K562 (cell line): ENCODE data around the gene ATXN10. TPM values are rescaled to one million over a fixed set of nuclear protein-coding genes. Genes with fewer than 3 reads are reported as not detected.
A peak's percentile ranks its signal among the peaks of the same experiment; 100 is the strongest.

ENCODE experiments used
- ATAC-seq: fragments of 200-7000 bp; cut with Tn5 transposase; 3 replicates; pipeline ENCODE4 v1.9.1; 2020; ENCODE audit warnings: moderate library complexity
- BruUV-seq: library from RNA; stranded (reverse); fragments of 400-500 nt; replicated peaks from 2 replicates; lab custom pipeline; 2021; lab: Mats Ljungman, UMichigan
- CTCF ChIA-PET: fragments of 300-600 bp; formaldehyde crosslinking; extraction: SDS; loops from one replicate; lab custom pipeline; 2021; ENCODE audit warnings: low intra/inter-chr PET ratio; lab: Yijun Ruan, JAX
- POLR2A ChIA-PET: fragments of 300-600, 350-650 bp; sonication (Branson Sonifier 250); formaldehyde crosslinking; extraction: SDS; loops from one replicate; lab custom pipeline; 2021; ENCODE audit warnings: antibody characterized with exemption, inconsistent platforms; lab: Yijun Ruan, JAX
- DNase-seq, 4 experiments: peaks; one replicate each; pipeline versions ENCODE4 v3.0.0 to v3.0.0-alpha.2; 2011 to 2018; ENCODE audit warnings: low spot score in 3 of 4, mixed read lengths in 3 of 4; ENCODE audit errors: extremely low read depth in 1 of 4
- FAIRE-seq: peaks from 2 replicates; lab custom pipeline; 2011; peaks lifted over from hg19 to GRCh38; lab: Jason Lieb, UNC
- H2AFZ ChIP-seq: 2 replicates; pipeline ENCODE4 v1.6.0; 2011; ENCODE audit warnings: low read depth, low read length, control low read depth, inconsistent platforms
- H3K27ac ChIP-seq: fragments of 200-600 bp; 3 replicates; pipeline ENCODE4 v1.8.0; 2011; ENCODE audit warnings: low read depth, mild to moderate bottlenecking, control low read depth, inconsistent platforms, low read length, moderate library complexity, mixed read lengths; ENCODE audit errors: extremely low read depth
- H3K27me3 ChIP-seq, 2 experiments: fragments of 300-600 bp in 1 of 2; 2 replicates in 1 of 2; 3 replicates in 1 of 2; pipeline versions ENCODE4 v1.6.0 to v1.8.0; 2011; ENCODE audit warnings: inconsistent platforms in 2 of 2, low read length in 2 of 2, mild to moderate bottlenecking in 1 of 2, mixed read lengths in 1 of 2, moderate library complexity in 1 of 2; ENCODE audit not compliant: control insufficient read depth in 2 of 2, insufficient read depth in 2 of 2
- H3K36me3 ChIP-seq: fragments of 300-600 bp; 3 replicates; pipeline ENCODE4 v1.8.0; 2011; ENCODE audit warnings: mild to moderate bottlenecking, low read length, inconsistent platforms; ENCODE audit not compliant: control insufficient read depth, insufficient read depth
- H3K4me1 ChIP-seq, 2 experiments: fragments of 200-600 bp in 1 of 2; replicated peaks in 1 of 2; 2 replicates in 1 of 2; 3 replicates in 1 of 2; pipeline versions ENCODE4 v1.5.1 to v1.8.0; 2011; ENCODE audit warnings: inconsistent platforms in 2 of 2, low read length in 2 of 2, mild to moderate bottlenecking in 1 of 2, mixed read lengths in 1 of 2, moderate library complexity in 1 of 2; ENCODE audit not compliant: control insufficient read depth in 2 of 2, insufficient read depth in 2 of 2
- H3K4me2 ChIP-seq: 2 replicates; pipeline ENCODE4 v1.6.1; 2011; ENCODE audit warnings: low read length, control low read depth, inconsistent platforms, mixed read lengths; ENCODE audit not compliant: insufficient read depth
- H3K4me3 ChIP-seq: fragments of 200-600 bp; sonication (generic), shearing (Covaris generic); 2 replicates; pipeline ENCODE4 v1.5.1; 2016; ENCODE audit warnings: control low read depth, inconsistent platforms
- H3K79me2 ChIP-seq: fragments of 200-600 bp; 3 replicates; pipeline ENCODE4 v1.8.0; 2011; ENCODE audit warnings: low read length, inconsistent platforms; ENCODE audit not compliant: control insufficient read depth, insufficient read depth
- H3K9ac ChIP-seq, 2 experiments: 2 replicates each; pipeline versions ENCODE4 v1.6.0 to v1.6.1; 2011; ENCODE audit warnings: low read depth in 2 of 2, low read length in 2 of 2, control low read depth in 1 of 2, inconsistent platforms in 1 of 2, mild to moderate bottlenecking in 1 of 2, mixed read lengths in 1 of 2; ENCODE audit not compliant: insufficient read depth in 1 of 2
- H3K9me1 ChIP-seq: one replicate; pipeline ENCODE4 v1.6.0; 2011; ENCODE audit warnings: inconsistent platforms, mild to moderate bottlenecking, low read length, moderate library complexity; ENCODE audit not compliant: control insufficient read depth, insufficient read depth
- H3K9me3 ChIP-seq: replicated peaks from 2 replicates; pipeline ENCODE4 v1.5.1; 2011; ENCODE audit warnings: low read depth, low read length, inconsistent platforms; ENCODE audit not compliant: control insufficient read depth, insufficient read depth
- H4K20me1 ChIP-seq: replicated peaks from 2 replicates; pipeline ENCODE4 v1.6.1; 2011; ENCODE audit warnings: low read length, inconsistent platforms, mixed read lengths; ENCODE audit not compliant: control insufficient read depth, insufficient read depth
- EGR1 ChIP-seq: fragments of 450-650 bp; conservative IDR thresholded peaks from 2 replicates; pipeline ENCODE4 v1.6.1; 2017; ENCODE audit warnings: mild to moderate bottlenecking
- ESRRA ChIP-seq: fragments of 450-650 bp; IDR thresholded peaks from 2 replicates; pipeline ENCODE4 v1.6.1; 2014; ENCODE audit warnings: low read depth, mild to moderate bottlenecking, moderate library complexity, borderline replicate concordance
- MCM3 ChIP-seq: fragments of 450-650 bp; IDR thresholded peaks from 2 replicates; pipeline ENCODE4 v1.6.1; 2016
- MEIS2 ChIP-seq: fragments of 450-650 bp; IDR thresholded peaks from 2 replicates; pipeline ENCODE4 v1.6.1; 2014; ENCODE audit warnings: mild to moderate bottlenecking; ENCODE audit not compliant: partially characterized antibody
- NFE2 ChIP-seq: IDR thresholded peaks from 2 replicates; pipeline ENCODE4 v1.6.1; 2014; ENCODE audit warnings: antibody characterized with exemption, low read depth
- NFE2L1 ChIP-seq: fragments of 450-650 bp; IDR thresholded peaks from 2 replicates; pipeline ENCODE4 v1.6.1; 2016; ENCODE audit warnings: missing genetic modification characterization, low read depth, mild to moderate bottlenecking, missing compliant biosample characterization, moderate library complexity, borderline replicate concordance
- RBM39 ChIP-seq: fragments of 200-400 bp; formaldehyde crosslinking; optimal IDR thresholded peaks from 2 replicates; pipeline ENCODE3; 2018; ENCODE audit warnings: low read depth, low read length
- RCOR1 ChIP-seq, 2 experiments: IDR thresholded peaks; 2 replicates each; pipeline ENCODE4 v1.6.1; 2012; ENCODE audit warnings: low read depth in 2 of 2, low read length in 2 of 2, borderline replicate concordance in 1 of 2, improper control_type of control experiment in 1 of 2
- ZBED1 ChIP-seq: IDR thresholded peaks from 2 replicates; pipeline ENCODE4 v1.6.1; 2014
- ZFP1 ChIP-seq: fragments of 450-650 bp; formaldehyde crosslinking; IDR thresholded peaks from 2 replicates; pipeline ENCODE4 v1.4.0; 2020; ENCODE audit warnings: mild to moderate bottlenecking, mixed read lengths
- ZNF316 ChIP-seq: fragments of 450-650 bp; IDR thresholded peaks from 2 replicates; pipeline ENCODE4 v1.6.1; 2016
- ZNF79 ChIP-seq: fragments of 250-450 bp; sonication (Bioruptor Pico); IDR thresholded peaks from 2 replicates; pipeline ENCODE4 v1.4.0; 2020; ENCODE audit warnings: low read depth, mild to moderate bottlenecking, moderate library complexity
- WGBS: fragments of 100-300 bp; shearing (Covaris generic); methylation state at CpG from one replicate; pipeline ENCODE4 v1.1.6; 2016; ENCODE audit warnings: low coverage, mixed read lengths; ENCODE audit not compliant: insufficient coverage; ENCODE audit errors: missing lambda C conversion rate; 5-methylcytosine and 5-hydroxymethylcytosine counted together
- in situ Hi-C: fragments of 300-500 bp; cut with MboI; formaldehyde crosslinking; loops from 4 replicates; pipeline ENCODE4 v1.15.0; 2018; ENCODE audit warnings: inconsistent platforms, mixed read lengths
- intact Hi-C: fragments of 100-400 bp; cut with micrococcal nuclease; formaldehyde crosslinking; loops from 2 replicates; pipeline ENCODE4 v1.14.2; 2022
- polyA plus RNA-seq, 8 experiments: library from polyadenylated mRNA; depleted of rRNA in 4 of 8; stranded (reverse) in 5 of 8; unstranded in 3 of 8; fragments of >200 nt; fragmentation: Nextera tagmentation in 2 of 8; fragmentation: Illumina TruSeq in 1 of 8; extraction: Ambion mirVana in 2 of 8; extraction: Trizol in 1 of 8; gene quantifications; 2 replicates each; pipeline versions ENCODE4 v1.2.1 to v1.2.3, GENCODE V29; 2011 to 2014; ENCODE audit warnings: inconsistent platforms in 1 of 8, missing spikeins in 1 of 8
- total RNA-seq, 7 experiments: library from RNA; depleted of rRNA in 6 of 7; stranded (reverse); fragments of >200 nt in 6 of 7; fragmentation: Illumina TruSeq in 2 of 7; extraction: Trizol in 2 of 7; gene quantifications; 2 replicates each; pipeline versions ENCODE4 v1.2.1 to v1.2.3, GENCODE V29; 2011 to 2021; ENCODE audit warnings: low replicate concordance in 1 of 7
- TF ChIP-seq, protein P1 (sequence below): fragments of 250-450 bp; sonication (Bioruptor Pico); IDR thresholded peaks from 2 replicates; pipeline ENCODE4 v1.5.0; 2022; ENCODE audit warnings: mild to moderate bottlenecking
- TF ChIP-seq, protein P2 (sequence below), 2 experiments: IDR thresholded peaks in 1 of 2; conservative IDR thresholded peaks in 1 of 2; 2 replicates each; pipeline ENCODE4 v1.6.1; 2016; ENCODE audit warnings: low read depth in 2 of 2, mild to moderate bottlenecking in 1 of 2, missing compliant biosample characterization in 1 of 2, missing genetic modification characterization in 1 of 2, moderate library complexity in 1 of 2
- TF ChIP-seq, protein P3 (sequence below): sonication (generic); formaldehyde crosslinking; IDR thresholded peaks from 2 replicates; pipeline ENCODE4 v1.8.1; 2022; ENCODE audit warnings: missing genetic modification reagents
- TF ChIP-seq, protein P4 (sequence below): fragments of 250-450 bp; sonication (Bioruptor Pico); IDR thresholded peaks from 2 replicates; pipeline ENCODE4 v1.5.1; 2021; ENCODE audit warnings: mild to moderate bottlenecking

ATXN10 gene
- total and polyA plus RNA-seq, 9 of the 15 experiments (the other 6 are each of a cell fraction or from before 2014, with no cell fraction given), result 11.5 to 190 (median 33.6) TPM

DNA sequence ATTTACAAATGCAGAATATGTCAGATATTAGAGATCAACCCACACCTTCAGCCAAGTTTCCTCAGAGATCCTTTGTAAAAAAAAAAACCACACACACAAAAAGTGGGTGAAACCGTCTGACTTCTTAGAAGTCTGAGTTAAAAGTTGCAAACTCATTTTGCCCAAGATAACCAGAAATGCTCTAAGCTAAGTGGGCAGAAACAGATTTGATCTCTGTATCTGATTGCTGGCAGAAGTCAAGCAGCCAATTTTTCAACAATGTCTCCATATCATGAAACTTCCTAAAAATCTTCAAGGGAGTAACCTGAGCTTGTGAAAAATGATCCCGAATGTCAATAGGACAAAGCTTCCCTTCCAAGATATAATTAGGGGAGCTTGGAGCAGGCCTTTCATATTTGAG is 28.6 kb upstream of the ATXN10 start:
- intact Hi-C loops (no loop called here), in situ Hi-C loops (loop anchor here (5.0 to 10.0 kb wide), 3 partner anchors 66 to 339 kb away; no protein-coding TSS in a partner anchor)
- Histone ChIP-seq H3K4me2 (no peak overlapping the region), H3K27ac (no peak overlapping the region), H3K9me1 (no peaks in the 10 kb centered on the region), H3K79me2 (no peaks in the 10 kb centered on the region), H4K20me1 (no peaks in the 10 kb centered on the region), H3K27me3 (peaks cover 0 to 27% of the 10 kb centered on the region in 2 experiments; a peak in 3 of 5 replicates), H3K9ac (no peak overlapping the region), H3K9me3 (no peaks in the 10 kb centered on the region), H3K4me3 (no peak overlapping the region), H3K4me1 (peaks cover 9 to 29% of the 10 kb centered on the region in 2 experiments), H2AFZ (no peak overlapping the region), H3K36me3 (no peaks in the 10 kb centered on the region)
- ATAC-seq (no peak), DNase-seq (peak in 1 of 4 experiments; percentile 24), FAIRE-seq (no peak)
- no TSS peak for BruUV-seq
- 0% methylated on average over 2 of the region's 2 CpGs for WGBS
- CTCF ChIA-PET, result no interaction called here
- POLR2A ChIA-PET, result no interaction called here
- peak; percentile 39 for TF ChIP-seq MEIS2
- TF ChIP-seq RBM39, result no peak
- TF ChIP-seq MCM3, result no peak
- TF ChIP-seq, protein P1, sequence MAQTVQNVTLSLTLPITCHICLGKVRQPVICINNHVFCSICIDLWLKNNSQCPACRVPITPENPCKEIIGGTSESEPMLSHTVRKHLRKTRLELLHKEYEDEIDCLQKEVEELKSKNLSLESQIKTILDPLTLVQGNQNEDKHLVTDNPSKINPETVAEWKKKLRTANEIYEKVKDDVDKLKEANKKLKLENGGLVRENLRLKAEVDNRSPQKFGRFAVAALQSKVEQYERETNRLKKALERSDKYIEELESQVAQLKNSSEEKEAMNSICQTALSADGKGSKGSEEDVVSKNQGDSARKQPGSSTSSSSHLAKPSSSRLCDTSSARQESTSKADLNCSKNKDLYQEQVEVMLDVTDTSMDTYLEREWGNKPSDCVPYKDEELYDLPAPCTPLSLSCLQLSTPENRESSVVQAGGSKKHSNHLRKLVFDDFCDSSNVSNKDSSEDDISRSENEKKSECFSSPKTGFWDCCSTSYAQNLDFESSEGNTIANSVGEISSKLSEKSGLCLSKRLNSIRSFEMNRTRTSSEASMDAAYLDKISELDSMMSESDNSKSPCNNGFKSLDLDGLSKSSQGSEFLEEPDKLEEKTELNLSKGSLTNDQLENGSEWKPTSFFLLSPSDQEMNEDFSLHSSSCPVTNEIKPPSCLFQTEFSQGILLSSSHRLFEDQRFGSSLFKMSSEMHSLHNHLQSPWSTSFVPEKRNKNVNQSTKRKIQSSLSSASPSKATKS (CRISPR knock-in tag), result no peak
- TF ChIP-seq, protein P2, sequence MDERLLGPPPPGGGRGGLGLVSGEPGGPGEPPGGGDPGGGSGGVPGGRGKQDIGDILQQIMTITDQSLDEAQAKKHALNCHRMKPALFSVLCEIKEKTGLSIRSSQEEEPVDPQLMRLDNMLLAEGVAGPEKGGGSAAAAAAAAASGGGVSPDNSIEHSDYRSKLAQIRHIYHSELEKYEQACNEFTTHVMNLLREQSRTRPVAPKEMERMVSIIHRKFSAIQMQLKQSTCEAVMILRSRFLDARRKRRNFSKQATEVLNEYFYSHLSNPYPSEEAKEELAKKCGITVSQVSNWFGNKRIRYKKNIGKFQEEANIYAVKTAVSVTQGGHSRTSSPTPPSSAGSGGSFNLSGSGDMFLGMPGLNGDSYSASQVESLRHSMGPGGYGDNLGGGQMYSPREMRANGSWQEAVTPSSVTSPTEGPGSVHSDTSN (CRISPR knock-in tag; IDR thresholded peaks at IDR 0.05; ENCODE audit: low read depth), result no peak
- TF ChIP-seq, protein P2 (tag; conservative IDR thresholded peaks at IDR 0.05; ENCODE audit: low read depth), result no peak; the same call in 1 of the 2 replicates
- TF ChIP-seq ESRRA, result 0 out of 2 replicates have a peak, but pooled peaks have one; percentile 25
- TF ChIP-seq RCOR1 (IDR thresholded peaks at IDR 0.05; ENCODE audit: borderline replicate concordance in 1 of 2, low read depth in 2 of 2, low read length in 2 of 2), result peak in 1 of 2 experiments; percentile 97; a peak in 2 of 4 replicates
- TF ChIP-seq, protein P3, sequence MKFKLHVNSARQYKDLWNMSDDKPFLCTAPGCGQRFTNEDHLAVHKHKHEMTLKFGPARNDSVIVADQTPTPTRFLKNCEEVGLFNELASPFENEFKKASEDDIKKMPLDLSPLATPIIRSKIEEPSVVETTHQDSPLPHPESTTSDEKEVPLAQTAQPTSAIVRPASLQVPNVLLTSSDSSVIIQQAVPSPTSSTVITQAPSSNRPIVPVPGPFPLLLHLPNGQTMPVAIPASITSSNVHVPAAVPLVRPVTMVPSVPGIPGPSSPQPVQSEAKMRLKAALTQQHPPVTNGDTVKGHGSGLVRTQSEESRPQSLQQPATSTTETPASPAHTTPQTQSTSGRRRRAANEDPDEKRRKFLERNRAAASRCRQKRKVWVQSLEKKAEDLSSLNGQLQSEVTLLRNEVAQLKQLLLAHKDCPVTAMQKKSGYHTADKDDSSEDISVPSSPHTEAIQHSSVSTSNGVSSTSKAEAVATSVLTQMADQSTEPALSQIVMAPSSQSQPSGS (CRISPR knock-in tag), result no peak
- TF ChIP-seq NFE2L1 (tag), result no peak
- peak; percentile 89 for TF ChIP-seq NFE2
- TF ChIP-seq ZFP1, result no peak
- no peak for TF ChIP-seq ZBED1
- peak; percentile 43 for TF ChIP-seq ZNF316
- TF ChIP-seq EGR1, result 0 out of 2 replicates have a peak, but pooled peaks have one; percentile 7
- TF ChIP-seq, protein P4, sequence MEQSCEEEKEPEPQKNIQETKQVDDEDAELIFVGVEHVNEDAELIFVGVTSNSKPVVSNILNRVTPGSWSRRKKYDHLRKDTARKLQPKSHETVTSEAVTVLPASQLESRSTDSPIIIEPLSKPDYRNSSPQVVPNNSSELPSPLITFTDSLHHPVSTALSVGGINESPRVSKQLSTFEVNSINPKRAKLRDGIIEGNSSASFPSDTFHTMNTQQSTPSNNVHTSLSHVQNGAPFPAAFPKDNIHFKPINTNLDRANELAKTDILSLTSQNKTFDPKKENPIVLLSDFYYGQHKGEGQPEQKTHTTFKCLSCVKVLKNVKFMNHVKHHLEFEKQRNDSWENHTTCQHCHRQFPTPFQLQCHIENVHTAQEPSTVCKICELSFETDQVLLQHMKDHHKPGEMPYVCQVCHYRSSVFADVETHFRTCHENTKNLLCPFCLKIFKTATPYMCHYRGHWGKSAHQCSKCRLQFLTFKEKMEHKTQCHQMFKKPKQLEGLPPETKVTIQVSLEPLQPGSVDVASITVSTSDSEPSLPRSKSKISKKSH, result no peak
- TF ChIP-seq ZNF79 (CRISPR knock-in tag), result no peak
